ENCODE results near the gene TLL2. TPM values are rescaled to one million over a fixed set of nuclear protein-coding genes. Genes with fewer than 3 reads are reported as not detected.

TLL2 gene
- total and polyA plus RNA-seq, 2 experiments from 2014 or later = 2.6 to 3.0 TPM

- ATAC-seq = no peak
- H3K27ac ChIP-seq (ENCODE audit: low read depth) = no peak overlapping the region
Measured at GRCh38 chr10:96344178-96344577, 169.5 kb downstream of the TLL2 start.

More at GRCh38 chr10:96344178-96344577, 169.5 kb downstream of the TLL2 start:
- Mint-ChIP-seq H3K36me3 (ENCODE audit: low read depth) (peaks cover 35% of the 10 kb centered on the region), H3K4me1 (peaks cover 36% of the 10 kb centered on the region), H3K27me3 (ENCODE audit: insufficient read depth, low read depth, poor library complexity) (peaks cover 12% of the 10 kb centered on the region), H3K4me3 (no peak overlapping the region), H3K27ac (no peak overlapping the region), H3K9me3 (peaks cover 24% of the 10 kb centered on the region)
- H3K4me1 ChIP-seq (ENCODE audit: insufficient read depth) = peaks cover 13% of the 10 kb centered on the region
- H2AFZ ChIP-seq = no peak overlapping the region
- H4K20me1 ChIP-seq (replicated peaks; ENCODE audit: insufficient read depth) = no peaks in the 10 kb centered on the region
- H3K79me2 ChIP-seq (replicated peaks; ENCODE audit: insufficient read depth) = no peaks in the 10 kb centered on the region
- no peak overlapping the region for H3K4me3 ChIP-seq
- no peaks in the 10 kb centered on the region for H3K36me3 ChIP-seq (ENCODE audit: insufficient read depth)
- H3K27me3 ChIP-seq (ENCODE audit: insufficient read depth) = no peaks in the 10 kb centered on the region
- TF ChIP-seq ZNF114 (CRISPR knock-in tag; IDR thresholded peaks at IDR 0.05) (no peak), STAT1 (IDR thresholded peaks at IDR 0.05; ENCODE audit: unreplicated experiment) (no peak), EZH2phosphoT487 (IDR thresholded peaks at IDR 0.05; ENCODE audit: unreplicated experiment) (no peak), POLR2AphosphoS5 (IDR thresholded peaks at IDR 0.05; ENCODE audit: low read depth) (no peak), CREB1 (CRISPR knock-in tag; IDR thresholded peaks at IDR 0.05; ENCODE audit: low read depth) (no peak), JUNB (IDR thresholded peaks at IDR 0.05; ENCODE audit: unreplicated experiment) (no peak), EZH2 (IDR thresholded peaks at IDR 0.05; ENCODE audit: low read depth, unreplicated experiment) (no peak), ZNF331 (CRISPR knock-in tag; IDR thresholded peaks at IDR 0.05; ENCODE audit: low read depth) (no peak), NANOG (IDR thresholded peaks at IDR 0.05; ENCODE audit: borderline replicate concordance) (no peak), ETS1 (IDR thresholded peaks at IDR 0.05) (no peak)
- TF ChIP-seq, protein P1, sequence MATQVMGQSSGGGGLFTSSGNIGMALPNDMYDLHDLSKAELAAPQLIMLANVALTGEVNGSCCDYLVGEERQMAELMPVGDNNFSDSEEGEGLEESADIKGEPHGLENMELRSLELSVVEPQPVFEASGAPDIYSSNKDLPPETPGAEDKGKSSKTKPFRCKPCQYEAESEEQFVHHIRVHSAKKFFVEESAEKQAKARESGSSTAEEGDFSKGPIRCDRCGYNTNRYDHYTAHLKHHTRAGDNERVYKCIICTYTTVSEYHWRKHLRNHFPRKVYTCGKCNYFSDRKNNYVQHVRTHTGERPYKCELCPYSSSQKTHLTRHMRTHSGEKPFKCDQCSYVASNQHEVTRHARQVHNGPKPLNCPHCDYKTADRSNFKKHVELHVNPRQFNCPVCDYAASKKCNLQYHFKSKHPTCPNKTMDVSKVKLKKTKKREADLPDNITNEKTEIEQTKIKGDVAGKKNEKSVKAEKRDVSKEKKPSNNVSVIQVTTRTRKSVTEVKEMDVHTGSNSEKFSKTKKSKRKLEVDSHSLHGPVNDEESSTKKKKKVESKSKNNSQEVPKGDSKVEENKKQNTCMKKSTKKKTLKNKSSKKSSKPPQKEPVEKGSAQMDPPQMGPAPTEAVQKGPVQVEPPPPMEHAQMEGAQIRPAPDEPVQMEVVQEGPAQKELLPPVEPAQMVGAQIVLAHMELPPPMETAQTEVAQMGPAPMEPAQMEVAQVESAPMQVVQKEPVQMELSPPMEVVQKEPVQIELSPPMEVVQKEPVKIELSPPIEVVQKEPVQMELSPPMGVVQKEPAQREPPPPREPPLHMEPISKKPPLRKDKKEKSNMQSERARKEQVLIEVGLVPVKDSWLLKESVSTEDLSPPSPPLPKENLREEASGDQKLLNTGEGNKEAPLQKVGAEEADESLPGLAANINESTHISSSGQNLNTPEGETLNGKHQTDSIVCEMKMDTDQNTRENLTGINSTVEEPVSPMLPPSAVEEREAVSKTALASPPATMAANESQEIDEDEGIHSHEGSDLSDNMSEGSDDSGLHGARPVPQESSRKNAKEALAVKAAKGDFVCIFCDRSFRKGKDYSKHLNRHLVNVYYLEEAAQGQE (IDR thresholded peaks at IDR 0.05; ENCODE audit: unreplicated experiment) = no peak
- TF ChIP-seq, protein P2, sequence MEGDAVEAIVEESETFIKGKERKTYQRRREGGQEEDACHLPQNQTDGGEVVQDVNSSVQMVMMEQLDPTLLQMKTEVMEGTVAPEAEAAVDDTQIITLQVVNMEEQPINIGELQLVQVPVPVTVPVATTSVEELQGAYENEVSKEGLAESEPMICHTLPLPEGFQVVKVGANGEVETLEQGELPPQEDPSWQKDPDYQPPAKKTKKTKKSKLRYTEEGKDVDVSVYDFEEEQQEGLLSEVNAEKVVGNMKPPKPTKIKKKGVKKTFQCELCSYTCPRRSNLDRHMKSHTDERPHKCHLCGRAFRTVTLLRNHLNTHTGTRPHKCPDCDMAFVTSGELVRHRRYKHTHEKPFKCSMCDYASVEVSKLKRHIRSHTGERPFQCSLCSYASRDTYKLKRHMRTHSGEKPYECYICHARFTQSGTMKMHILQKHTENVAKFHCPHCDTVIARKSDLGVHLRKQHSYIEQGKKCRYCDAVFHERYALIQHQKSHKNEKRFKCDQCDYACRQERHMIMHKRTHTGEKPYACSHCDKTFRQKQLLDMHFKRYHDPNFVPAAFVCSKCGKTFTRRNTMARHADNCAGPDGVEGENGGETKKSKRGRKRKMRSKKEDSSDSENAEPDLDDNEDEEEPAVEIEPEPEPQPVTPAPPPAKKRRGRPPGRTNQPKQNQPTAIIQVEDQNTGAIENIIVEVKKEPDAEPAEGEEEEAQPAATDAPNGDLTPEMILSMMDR (conservative IDR thresholded peaks at IDR 0.05; ENCODE audit: low read depth in 2 of 2) = no peak
- TF ChIP-seq, protein P3, sequence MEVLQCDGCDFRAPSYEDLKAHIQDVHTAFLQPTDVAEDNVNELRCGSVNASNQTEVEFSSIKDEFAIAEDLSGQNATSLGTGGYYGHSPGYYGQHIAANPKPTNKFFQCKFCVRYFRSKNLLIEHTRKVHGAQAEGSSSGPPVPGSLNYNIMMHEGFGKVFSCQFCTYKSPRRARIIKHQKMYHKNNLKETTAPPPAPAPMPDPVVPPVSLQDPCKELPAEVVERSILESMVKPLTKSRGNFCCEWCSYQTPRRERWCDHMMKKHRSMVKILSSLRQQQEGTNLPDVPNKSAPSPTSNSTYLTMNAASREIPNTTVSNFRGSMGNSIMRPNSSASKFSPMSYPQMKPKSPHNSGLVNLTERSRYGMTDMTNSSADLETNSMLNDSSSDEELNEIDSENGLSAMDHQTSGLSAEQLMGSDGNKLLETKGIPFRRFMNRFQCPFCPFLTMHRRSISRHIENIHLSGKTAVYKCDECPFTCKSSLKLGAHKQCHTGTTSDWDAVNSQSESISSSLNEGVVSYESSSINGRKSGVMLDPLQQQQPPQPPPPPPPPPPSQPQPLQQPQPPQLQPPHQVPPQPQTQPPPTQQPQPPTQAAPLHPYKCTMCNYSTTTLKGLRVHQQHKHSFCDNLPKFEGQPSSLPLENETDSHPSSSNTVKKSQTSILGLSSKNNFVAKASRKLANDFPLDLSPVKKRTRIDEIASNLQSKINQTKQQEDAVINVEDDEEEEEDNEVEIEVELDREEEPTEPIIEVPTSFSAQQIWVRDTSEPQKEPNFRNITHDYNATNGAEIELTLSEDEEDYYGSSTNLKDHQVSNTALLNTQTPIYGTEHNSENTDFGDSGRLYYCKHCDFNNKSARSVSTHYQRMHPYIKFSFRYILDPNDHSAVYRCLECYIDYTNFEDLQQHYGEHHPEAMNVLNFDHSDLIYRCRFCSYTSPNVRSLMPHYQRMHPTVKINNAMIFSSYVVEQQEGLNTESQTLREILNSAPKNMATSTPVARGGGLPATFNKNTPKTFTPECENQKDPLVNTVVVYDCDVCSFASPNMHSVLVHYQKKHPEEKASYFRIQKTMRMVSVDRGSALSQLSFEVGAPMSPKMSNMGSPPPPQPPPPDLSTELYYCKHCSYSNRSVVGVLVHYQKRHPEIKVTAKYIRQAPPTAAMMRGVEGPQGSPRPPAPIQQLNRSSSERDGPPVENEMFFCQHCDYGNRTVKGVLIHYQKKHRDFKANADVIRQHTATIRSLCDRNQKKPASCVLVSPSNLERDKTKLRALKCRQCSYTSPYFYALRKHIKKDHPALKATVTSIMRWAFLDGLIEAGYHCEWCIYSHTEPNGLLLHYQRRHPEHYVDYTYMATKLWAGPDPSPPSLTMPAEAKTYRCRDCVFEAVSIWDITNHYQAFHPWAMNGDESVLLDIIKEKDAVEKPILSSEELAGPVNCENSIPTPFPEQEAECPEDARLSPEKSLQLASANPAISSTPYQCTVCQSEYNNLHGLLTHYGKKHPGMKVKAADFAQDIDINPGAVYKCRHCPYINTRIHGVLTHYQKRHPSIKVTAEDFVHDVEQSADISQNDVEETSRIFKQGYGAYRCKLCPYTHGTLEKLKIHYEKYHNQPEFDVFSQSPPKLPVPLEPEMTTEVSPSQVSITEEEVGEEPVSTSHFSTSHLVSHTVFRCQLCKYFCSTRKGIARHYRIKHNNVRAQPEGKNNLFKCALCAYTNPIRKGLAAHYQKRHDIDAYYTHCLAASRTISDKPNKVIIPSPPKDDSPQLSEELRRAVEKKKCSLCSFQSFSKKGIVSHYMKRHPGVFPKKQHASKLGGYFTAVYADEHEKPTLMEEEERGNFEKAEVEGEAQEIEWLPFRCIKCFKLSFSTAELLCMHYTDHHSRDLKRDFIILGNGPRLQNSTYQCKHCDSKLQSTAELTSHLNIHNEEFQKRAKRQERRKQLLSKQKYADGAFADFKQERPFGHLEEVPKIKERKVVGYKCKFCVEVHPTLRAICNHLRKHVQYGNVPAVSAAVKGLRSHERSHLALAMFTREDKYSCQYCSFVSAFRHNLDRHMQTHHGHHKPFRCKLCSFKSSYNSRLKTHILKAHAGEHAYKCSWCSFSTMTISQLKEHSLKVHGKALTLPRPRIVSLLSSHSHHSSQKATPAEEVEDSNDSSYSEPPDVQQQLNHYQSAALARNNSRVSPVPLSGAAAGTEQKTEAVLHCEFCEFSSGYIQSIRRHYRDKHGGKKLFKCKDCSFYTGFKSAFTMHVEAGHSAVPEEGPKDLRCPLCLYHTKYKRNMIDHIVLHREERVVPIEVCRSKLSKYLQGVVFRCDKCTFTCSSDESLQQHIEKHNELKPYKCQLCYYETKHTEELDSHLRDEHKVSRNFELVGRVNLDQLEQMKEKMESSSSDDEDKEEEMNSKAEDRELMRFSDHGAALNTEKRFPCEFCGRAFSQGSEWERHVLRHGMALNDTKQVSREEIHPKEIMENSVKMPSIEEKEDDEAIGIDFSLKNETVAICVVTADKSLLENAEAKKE (CRISPR knock-in tag; IDR thresholded peaks at IDR 0.05) = no peak
- H3F3A ChIP-seq (replicated peaks; ENCODE audit: low read depth) = no peaks in the 10 kb centered on the region
- peaks cover 10% of the 10 kb centered on the region for H3K9me2 ChIP-seq (ENCODE audit: insufficient read depth)
- no peak overlapping the region for H3K4me2 ChIP-seq
- DNase-seq (ENCODE audit: low spot score) = no peak
